WTC11 (cell line): ENCODE results near the gene AGFG2. TPM values are rescaled to one million over a fixed set of nuclear protein-coding genes. Genes with fewer than 3 reads are reported as not detected.

ENCODE experiments used
- ATAC-seq: fragments of 200-7000 bp; cut with Tn5 transposase; 2 replicates; pipeline ENCODE4 v1.10.0; 2021; ENCODE audit warnings: mild to moderate bottlenecking, moderate library complexity
- CTCF ChIA-PET: fragments of 300-600 bp; sonication (Branson Sonifier 250); formaldehyde crosslinking; loops from one replicate; lab custom pipeline; 2021; ENCODE audit warnings: antibody characterized with exemption; lab: Charles Lee
- POLR2A ChIA-PET: fragments of 350-600 bp; sonication (Branson Sonifier 250); formaldehyde crosslinking; loops from one replicate; lab custom pipeline; 2021; ENCODE audit warnings: antibody characterized with exemption; lab: Charles Lee
- DNase-seq: peaks from one replicate; pipeline ENCODE4 v3.0.0; 2021; ENCODE audit warnings: low spot score
- H3K27ac Mint-ChIP-seq: 2 replicates; pipeline ENCODE4 v1.8.0; 2021; ENCODE audit warnings: mixed read lengths
- H3K27me3 Mint-ChIP-seq: 2 replicates; pipeline ENCODE4 v1.8.0; 2021; ENCODE audit warnings: low read depth, mild to moderate bottlenecking, moderate library complexity, mixed read lengths
- H3K36me3 Mint-ChIP-seq: 2 replicates; pipeline ENCODE4 v1.8.0; 2021; ENCODE audit warnings: mixed read lengths
- H3K4me1 Mint-ChIP-seq: 2 replicates; pipeline ENCODE4 v1.8.0; 2022; ENCODE audit warnings: mixed read lengths
- H3K4me3 Mint-ChIP-seq: 2 replicates; pipeline ENCODE4 v1.8.0; 2021; ENCODE audit warnings: mild to moderate bottlenecking, moderate library complexity, mixed read lengths
- H3K9me3 Mint-ChIP-seq: 2 replicates; pipeline ENCODE4 v1.8.0; 2021; ENCODE audit warnings: mixed read lengths
- CREM ChIP-seq: sonication (generic); formaldehyde crosslinking; IDR thresholded peaks from 2 replicates; pipeline ENCODE4 v1.8.1; 2022; ENCODE audit warnings: mild to moderate bottlenecking, missing genetic modification reagents, moderate library complexity
- EMX1 ChIP-seq: fragments of 250-450 bp; sonication (Bioruptor Pico); IDR thresholded peaks from 2 replicates; pipeline ENCODE4 v1.8.0; 2021; ENCODE audit warnings: mild to moderate bottlenecking
- HMGA2 ChIP-seq: fragments of 250-450 bp; sonication (Bioruptor Pico); IDR thresholded peaks from 2 replicates; pipeline ENCODE4 v1.4.0; 2021; ENCODE audit warnings: mild to moderate bottlenecking, moderate library complexity
- IRF2 ChIP-seq: sonication (generic); formaldehyde crosslinking; IDR thresholded peaks from 2 replicates; pipeline ENCODE4 v1.8.0; 2022; ENCODE audit warnings: low read depth, missing genetic modification reagents, borderline replicate concordance
- JUN ChIP-seq: sonication (generic); formaldehyde crosslinking; IDR thresholded peaks from 2 replicates; pipeline ENCODE4 v1.8.0; 2023; ENCODE audit warnings: mild to moderate bottlenecking, missing genetic modification reagents
- MYBL2 ChIP-seq: sonication (generic); formaldehyde crosslinking; IDR thresholded peaks from 2 replicates; pipeline ENCODE4 v1.8.1; 2023; ENCODE audit warnings: mild to moderate bottlenecking, moderate library complexity, missing genetic modification reagents
- NFATC4 ChIP-seq: fragments of 250-450 bp; sonication (Bioruptor Pico); IDR thresholded peaks from 2 replicates; pipeline ENCODE4 v1.9.0; 2021; ENCODE audit warnings: mild to moderate bottlenecking
- RORB ChIP-seq: fragments of 250-450 bp; sonication (Bioruptor Pico); IDR thresholded peaks from 2 replicates; pipeline ENCODE4 v1.9.0; 2021; ENCODE audit warnings: mild to moderate bottlenecking
- SP1 ChIP-seq: sonication (generic); formaldehyde crosslinking; conservative IDR thresholded peaks from 2 replicates; pipeline ENCODE4 v1.8.1; 2022; ENCODE audit warnings: missing genetic modification reagents
- TEAD1 ChIP-seq: sonication (generic); formaldehyde crosslinking; IDR thresholded peaks from 2 replicates; pipeline ENCODE4 v1.8.0; 2022; ENCODE audit warnings: mild to moderate bottlenecking, missing genetic modification reagents
- ZNF317 ChIP-seq: sonication (generic); formaldehyde crosslinking; IDR thresholded peaks from 2 replicates; pipeline ENCODE4 v1.8.1; 2023; ENCODE audit warnings: low read depth, mild to moderate bottlenecking, moderate library complexity, missing genetic modification reagents, borderline replicate concordance
- ZNF416 ChIP-seq: fragments of 250-450 bp; sonication (Bioruptor Pico); IDR thresholded peaks from 2 replicates; pipeline ENCODE4 v1.9.0; 2021; ENCODE audit warnings: mild to moderate bottlenecking, inconsistent platforms
- ZNF423 ChIP-seq: fragments of 250-450 bp; sonication (Bioruptor Pico); IDR thresholded peaks from 2 replicates; pipeline ENCODE4 v2.1.2; 2022; ENCODE audit warnings: mild to moderate bottlenecking, moderate library complexity
- total RNA-seq: library from RNA; stranded (reverse); gene quantifications from 3 replicates; pipeline ENCODE4 v1.2.3, GENCODE V29; 2021
- TF ChIP-seq, protein P1 (sequence below): sonication (generic); formaldehyde crosslinking; IDR thresholded peaks from 2 replicates; pipeline ENCODE4 v1.8.1; 2023; ENCODE audit warnings: mild to moderate bottlenecking, missing genetic modification reagents
- TF ChIP-seq, protein P2 (sequence below): sonication (generic); formaldehyde crosslinking; IDR thresholded peaks from 2 replicates; pipeline ENCODE4 v1.8.1; 2023; ENCODE audit warnings: mild to moderate bottlenecking, missing genetic modification reagents, moderate library complexity
- TF ChIP-seq, protein P3 (sequence below): sonication (generic); formaldehyde crosslinking; IDR thresholded peaks from 2 replicates; pipeline ENCODE4 v1.8.0; 2022; ENCODE audit warnings: mild to moderate bottlenecking, missing genetic modification reagents
- TF ChIP-seq, protein P4 (sequence below): sonication (generic); formaldehyde crosslinking; IDR thresholded peaks from 2 replicates; pipeline ENCODE4 v1.8.1; 2023; ENCODE audit warnings: mild to moderate bottlenecking, moderate library complexity, missing genetic modification reagents
- TF ChIP-seq, protein P5 (sequence below): sonication (generic); formaldehyde crosslinking; IDR thresholded peaks from 2 replicates; pipeline ENCODE4 v1.8.1; 2022; ENCODE audit warnings: low read depth, mild to moderate bottlenecking, moderate library complexity, missing genetic modification reagents, borderline replicate concordance
- TF ChIP-seq, protein P6 (sequence below): fragments of 250-450 bp; sonication (Bioruptor Pico); conservative IDR thresholded peaks from 2 replicates; pipeline ENCODE4 v1.9.0; 2021; ENCODE audit warnings: mild to moderate bottlenecking
- TF ChIP-seq, protein P7 (sequence below): sonication (generic); formaldehyde crosslinking; IDR thresholded peaks from 2 replicates; pipeline ENCODE4 v1.8.1; 2023; ENCODE audit warnings: mild to moderate bottlenecking, missing genetic modification reagents, moderate library complexity
- TF ChIP-seq, protein P8 (sequence below): fragments of 200-600 bp; IDR thresholded peaks from 2 replicates; pipeline ENCODE4 v1.8.0; 2022; ENCODE audit warnings: antibody characterized with exemption
- TF ChIP-seq, protein P9 (sequence below): sonication (generic); formaldehyde crosslinking; IDR thresholded peaks from 2 replicates; pipeline ENCODE4 v1.8.0; 2022; ENCODE audit warnings: mild to moderate bottlenecking, missing genetic modification reagents

The AGFG2 gene
- total RNA-seq, 1 experiment from 2014 or later = 6.4 TPM

DNA sequence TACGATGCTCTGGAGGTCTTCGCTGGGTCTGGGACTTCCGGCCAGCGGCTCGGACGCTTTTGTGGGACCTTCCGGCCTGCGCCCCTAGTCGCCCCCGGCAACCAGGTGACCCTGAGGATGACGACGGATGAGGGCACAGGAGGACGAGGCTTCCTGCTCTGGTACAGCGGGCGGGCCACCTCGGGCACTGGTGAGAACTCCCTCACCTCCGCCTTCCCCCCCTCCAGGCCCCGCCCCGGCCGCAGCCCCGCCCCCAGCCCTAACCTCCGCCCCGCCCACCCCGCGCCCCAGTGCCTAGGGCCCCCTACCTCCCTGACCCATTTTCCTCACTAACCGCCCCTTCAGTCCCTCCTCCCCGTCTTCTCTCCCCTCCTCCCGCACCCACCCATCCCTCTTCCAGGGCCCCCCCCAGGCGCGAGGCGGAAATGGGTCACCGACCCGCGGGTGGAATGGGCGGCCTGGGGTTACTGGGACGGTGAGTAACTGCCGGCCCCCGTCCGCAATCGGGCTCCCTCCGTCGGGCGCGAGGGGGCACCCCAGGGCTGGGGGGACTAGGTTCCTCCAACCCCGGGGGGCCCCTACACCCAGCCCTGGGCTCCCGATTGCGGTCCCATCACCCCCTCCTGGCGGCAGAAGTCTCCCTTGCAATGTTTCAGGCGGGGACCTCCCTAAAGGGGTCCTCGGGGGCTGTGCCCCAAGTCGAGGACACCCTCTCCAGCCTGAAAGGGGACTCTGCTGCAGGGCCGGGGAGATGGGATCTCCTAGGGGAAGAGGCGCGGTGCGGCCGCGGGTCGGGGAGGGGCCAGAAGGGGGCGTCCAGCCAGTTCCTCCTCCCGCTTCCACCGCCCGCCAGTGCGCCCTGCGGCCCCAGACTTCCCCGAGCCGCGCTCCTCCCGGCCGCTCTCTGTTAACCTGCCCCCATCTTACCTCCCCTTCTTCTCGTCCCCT is 65.3 kb downstream of the AGFG2 start:
- H3K36me3 Mint-ChIP-seq = peaks cover 8% of the 10 kb centered on the region
- CTCF ChIA-PET = interaction anchor here (0.6 to 5.8 kb wide), 22 partner anchors 8 to 125 kb away, joined by 3 to 67 read pairs (median 4); partner anchors contain the start of genes FBXO24, GIGYF1, LRCH4 and MOSPD3
- peaks cover 13% of the 10 kb centered on the region for H3K27me3 Mint-ChIP-seq
- DNase-seq (peak; percentile 90), ATAC-seq (peak; percentile 71)
- peak overlapping the region; percentile 96 for H3K27ac Mint-ChIP-seq
- TF ChIP-seq JUN (CRISPR knock-in tag) (no peak), ZNF423 (CRISPR knock-in tag) (peak; percentile 88), CREM (CRISPR knock-in tag) (no peak; the same call in 1 of the 2 replicates), ZNF416 (0 out of 2 replicates have a peak, but pooled peaks have one; percentile 48), RORB (CRISPR knock-in tag) (no peak), NFATC4 (no peak), SP1 (peak; percentile 26; the same call in 1 of the 2 replicates), EMX1 (CRISPR knock-in tag) (no peak), HMGA2 (no peak), TEAD1 (CRISPR knock-in tag) (0 out of 2 replicates have a peak, but pooled peaks have one; percentile 28), IRF2 (CRISPR knock-in tag) (no peak), MYBL2 (CRISPR knock-in tag) (no peak), ZNF317 (no peak)
- TF ChIP-seq, protein P1, sequence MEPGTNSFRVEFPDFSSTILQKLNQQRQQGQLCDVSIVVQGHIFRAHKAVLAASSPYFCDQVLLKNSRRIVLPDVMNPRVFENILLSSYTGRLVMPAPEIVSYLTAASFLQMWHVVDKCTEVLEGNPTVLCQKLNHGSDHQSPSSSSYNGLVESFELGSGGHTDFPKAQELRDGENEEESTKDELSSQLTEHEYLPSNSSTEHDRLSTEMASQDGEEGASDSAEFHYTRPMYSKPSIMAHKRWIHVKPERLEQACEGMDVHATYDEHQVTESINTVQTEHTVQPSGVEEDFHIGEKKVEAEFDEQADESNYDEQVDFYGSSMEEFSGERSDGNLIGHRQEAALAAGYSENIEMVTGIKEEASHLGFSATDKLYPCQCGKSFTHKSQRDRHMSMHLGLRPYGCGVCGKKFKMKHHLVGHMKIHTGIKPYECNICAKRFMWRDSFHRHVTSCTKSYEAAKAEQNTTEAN (CRISPR knock-in tag) = no peak
- TF ChIP-seq, protein P2, sequence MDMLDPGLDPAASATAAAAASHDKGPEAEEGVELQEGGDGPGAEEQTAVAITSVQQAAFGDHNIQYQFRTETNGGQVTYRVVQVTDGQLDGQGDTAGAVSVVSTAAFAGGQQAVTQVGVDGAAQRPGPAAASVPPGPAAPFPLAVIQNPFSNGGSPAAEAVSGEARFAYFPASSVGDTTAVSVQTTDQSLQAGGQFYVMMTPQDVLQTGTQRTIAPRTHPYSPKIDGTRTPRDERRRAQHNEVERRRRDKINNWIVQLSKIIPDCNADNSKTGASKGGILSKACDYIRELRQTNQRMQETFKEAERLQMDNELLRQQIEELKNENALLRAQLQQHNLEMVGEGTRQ (CRISPR knock-in tag) = peak; percentile 41; the same call in 1 of the 2 replicates
- TF ChIP-seq, protein P3, sequence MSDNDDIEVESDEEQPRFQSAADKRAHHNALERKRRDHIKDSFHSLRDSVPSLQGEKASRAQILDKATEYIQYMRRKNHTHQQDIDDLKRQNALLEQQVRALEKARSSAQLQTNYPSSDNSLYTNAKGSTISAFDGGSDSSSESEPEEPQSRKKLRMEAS (CRISPR knock-in tag) = peak; percentile 75
- TF ChIP-seq, protein P4, sequence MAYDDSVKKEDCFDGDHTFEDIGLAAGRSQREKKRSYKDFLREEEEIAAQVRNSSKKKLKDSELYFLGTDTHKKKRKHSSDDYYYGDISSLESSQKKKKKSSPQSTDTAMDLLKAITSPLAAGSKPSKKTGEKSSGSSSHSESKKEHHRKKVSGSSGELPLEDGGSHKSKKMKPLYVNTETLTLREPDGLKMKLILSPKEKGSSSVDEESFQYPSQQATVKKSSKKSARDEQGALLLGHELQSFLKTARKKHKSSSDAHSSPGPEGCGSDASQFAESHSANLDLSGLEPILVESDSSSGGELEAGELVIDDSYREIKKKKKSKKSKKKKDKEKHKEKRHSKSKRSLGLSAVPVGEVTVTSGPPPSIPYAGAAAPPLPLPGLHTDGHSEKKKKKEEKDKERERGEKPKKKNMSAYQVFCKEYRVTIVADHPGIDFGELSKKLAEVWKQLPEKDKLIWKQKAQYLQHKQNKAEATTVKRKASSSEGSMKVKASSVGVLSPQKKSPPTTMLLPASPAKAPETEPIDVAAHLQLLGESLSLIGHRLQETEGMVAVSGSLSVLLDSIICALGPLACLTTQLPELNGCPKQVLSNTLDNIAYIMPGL (CRISPR knock-in tag) = peak; percentile 82
- TF ChIP-seq, protein P5, sequence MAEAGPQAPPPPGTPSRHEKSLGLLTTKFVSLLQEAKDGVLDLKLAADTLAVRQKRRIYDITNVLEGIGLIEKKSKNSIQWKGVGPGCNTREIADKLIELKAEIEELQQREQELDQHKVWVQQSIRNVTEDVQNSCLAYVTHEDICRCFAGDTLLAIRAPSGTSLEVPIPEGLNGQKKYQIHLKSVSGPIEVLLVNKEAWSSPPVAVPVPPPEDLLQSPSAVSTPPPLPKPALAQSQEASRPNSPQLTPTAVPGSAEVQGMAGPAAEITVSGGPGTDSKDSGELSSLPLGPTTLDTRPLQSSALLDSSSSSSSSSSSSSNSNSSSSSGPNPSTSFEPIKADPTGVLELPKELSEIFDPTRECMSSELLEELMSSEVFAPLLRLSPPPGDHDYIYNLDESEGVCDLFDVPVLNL = no peak
- TF ChIP-seq, protein P6, sequence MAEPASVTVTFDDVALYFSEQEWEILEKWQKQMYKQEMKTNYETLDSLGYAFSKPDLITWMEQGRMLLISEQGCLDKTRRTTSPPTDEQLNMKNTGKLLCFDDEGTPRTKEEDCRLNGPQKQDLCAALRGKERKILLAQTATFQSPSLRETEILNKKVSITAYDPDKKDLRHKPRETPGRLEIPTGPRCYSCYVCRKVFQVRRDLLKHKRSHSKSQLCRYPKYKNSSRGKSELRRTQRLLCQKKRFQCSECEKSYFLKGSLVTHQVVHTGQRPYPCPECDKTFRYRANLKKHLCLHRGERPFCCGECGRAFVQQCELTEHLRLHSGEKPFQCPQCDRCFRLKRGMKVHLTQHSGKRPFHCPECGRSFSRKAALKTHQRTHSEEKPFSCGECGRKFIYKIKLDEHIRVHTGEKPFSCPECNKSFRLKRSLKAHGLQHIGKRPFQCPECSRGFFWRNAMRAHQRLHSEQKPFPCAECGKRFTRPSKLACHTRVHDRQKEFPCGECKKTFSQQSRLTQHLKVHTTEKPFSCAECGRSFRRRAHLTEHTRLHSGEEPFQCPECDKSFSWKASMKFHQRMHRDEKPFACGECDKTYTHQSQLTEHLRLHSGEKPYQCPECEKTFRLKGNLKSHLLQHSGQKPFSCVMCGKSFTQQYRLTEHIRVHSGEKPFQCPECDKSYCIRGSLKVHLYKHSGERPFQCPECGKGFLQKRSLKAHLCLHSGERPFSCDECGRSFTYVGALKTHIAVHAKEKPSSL (CRISPR knock-in tag) = no peak
- TF ChIP-seq, protein P7, sequence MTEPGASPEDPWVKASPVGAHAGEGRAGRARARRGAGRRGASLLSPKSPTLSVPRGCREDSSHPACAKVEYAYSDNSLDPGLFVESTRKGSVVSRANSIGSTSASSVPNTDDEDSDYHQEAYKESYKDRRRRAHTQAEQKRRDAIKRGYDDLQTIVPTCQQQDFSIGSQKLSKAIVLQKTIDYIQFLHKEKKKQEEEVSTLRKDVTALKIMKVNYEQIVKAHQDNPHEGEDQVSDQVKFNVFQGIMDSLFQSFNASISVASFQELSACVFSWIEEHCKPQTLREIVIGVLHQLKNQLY (CRISPR knock-in tag) = no peak
- TF ChIP-seq, protein P8, sequence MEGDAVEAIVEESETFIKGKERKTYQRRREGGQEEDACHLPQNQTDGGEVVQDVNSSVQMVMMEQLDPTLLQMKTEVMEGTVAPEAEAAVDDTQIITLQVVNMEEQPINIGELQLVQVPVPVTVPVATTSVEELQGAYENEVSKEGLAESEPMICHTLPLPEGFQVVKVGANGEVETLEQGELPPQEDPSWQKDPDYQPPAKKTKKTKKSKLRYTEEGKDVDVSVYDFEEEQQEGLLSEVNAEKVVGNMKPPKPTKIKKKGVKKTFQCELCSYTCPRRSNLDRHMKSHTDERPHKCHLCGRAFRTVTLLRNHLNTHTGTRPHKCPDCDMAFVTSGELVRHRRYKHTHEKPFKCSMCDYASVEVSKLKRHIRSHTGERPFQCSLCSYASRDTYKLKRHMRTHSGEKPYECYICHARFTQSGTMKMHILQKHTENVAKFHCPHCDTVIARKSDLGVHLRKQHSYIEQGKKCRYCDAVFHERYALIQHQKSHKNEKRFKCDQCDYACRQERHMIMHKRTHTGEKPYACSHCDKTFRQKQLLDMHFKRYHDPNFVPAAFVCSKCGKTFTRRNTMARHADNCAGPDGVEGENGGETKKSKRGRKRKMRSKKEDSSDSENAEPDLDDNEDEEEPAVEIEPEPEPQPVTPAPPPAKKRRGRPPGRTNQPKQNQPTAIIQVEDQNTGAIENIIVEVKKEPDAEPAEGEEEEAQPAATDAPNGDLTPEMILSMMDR = peak; percentile 48; the same call in 1 of the 2 replicates
- TF ChIP-seq, protein P9, sequence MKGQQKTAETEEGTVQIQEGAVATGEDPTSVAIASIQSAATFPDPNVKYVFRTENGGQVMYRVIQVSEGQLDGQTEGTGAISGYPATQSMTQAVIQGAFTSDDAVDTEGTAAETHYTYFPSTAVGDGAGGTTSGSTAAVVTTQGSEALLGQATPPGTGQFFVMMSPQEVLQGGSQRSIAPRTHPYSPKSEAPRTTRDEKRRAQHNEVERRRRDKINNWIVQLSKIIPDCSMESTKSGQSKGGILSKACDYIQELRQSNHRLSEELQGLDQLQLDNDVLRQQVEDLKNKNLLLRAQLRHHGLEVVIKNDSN = peak; percentile 54; the same call in 1 of the 2 replicates
- no peaks in the 10 kb centered on the region for H3K9me3 Mint-ChIP-seq
- peak overlapping the region; percentile 87 for H3K4me3 Mint-ChIP-seq
- H3K4me1 Mint-ChIP-seq = peaks cover 43% of the 10 kb centered on the region
- POLR2A ChIA-PET = interaction anchor here (0.5 to 3.0 kb wide), 10 partner anchors 8 to 1133 kb away, joined by 3 to 60 read pairs (median 6); partner anchors contain the start of genes FBXO24, LRCH4, MOSPD3 and POP7
